Measurements from ENCODE around the gene STARD13. TPM values are rescaled to one million over a fixed set of nuclear protein-coding genes. Genes with fewer than 3 reads are reported as not detected.

Gene STARD13
- total RNA-seq, 2 donors from 2014 or later = 18.9 to 29.7 TPM

GRCh38 chr13:33195693-33196464, 89.7 kb downstream of the STARD13 start:
- 78 to 79% methylated on average over 13 of the region's 13 CpGs for WGBS, 2 donors
- Histone ChIP-seq H3K27me3 (no peaks in the 10 kb centered on the region), H3K36me3 (replicated peaks in 1 of 2; ENCODE audit: insufficient read depth in 1 of 2, low read depth in 2 of 2) (no peaks in the 10 kb centered on the region), H3K27ac (peak overlapping the region; percentile 36 to 79 (median 58)), H3K4me1 (peaks cover 75% of the 10 kb centered on the region), H3K4me3 (no peak overlapping the region), H3K9me3 (no peaks in the 10 kb centered on the region)
- intact Hi-C loops (cut with DNase I) = no loop called here
- ATAC-seq (no peak), DNase-seq (no peak)
- no peak for TF ChIP-seq POLR2A (IDR thresholded peaks at IDR 0.05)
- TF ChIP-seq, protein P1, sequence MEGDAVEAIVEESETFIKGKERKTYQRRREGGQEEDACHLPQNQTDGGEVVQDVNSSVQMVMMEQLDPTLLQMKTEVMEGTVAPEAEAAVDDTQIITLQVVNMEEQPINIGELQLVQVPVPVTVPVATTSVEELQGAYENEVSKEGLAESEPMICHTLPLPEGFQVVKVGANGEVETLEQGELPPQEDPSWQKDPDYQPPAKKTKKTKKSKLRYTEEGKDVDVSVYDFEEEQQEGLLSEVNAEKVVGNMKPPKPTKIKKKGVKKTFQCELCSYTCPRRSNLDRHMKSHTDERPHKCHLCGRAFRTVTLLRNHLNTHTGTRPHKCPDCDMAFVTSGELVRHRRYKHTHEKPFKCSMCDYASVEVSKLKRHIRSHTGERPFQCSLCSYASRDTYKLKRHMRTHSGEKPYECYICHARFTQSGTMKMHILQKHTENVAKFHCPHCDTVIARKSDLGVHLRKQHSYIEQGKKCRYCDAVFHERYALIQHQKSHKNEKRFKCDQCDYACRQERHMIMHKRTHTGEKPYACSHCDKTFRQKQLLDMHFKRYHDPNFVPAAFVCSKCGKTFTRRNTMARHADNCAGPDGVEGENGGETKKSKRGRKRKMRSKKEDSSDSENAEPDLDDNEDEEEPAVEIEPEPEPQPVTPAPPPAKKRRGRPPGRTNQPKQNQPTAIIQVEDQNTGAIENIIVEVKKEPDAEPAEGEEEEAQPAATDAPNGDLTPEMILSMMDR (IDR thresholded peaks at IDR 0.05) = no peak

- Histone ChIP-seq H3K9me3 (no peaks in the 10 kb centered on the region), H3K27ac (peak overlapping the region; percentile 36 to 79 (median 58)), H3K4me1 (peaks cover 72% of the 10 kb centered on the region), H3K27me3 (no peaks in the 10 kb centered on the region), H3K36me3 (replicated peaks in 1 of 2; ENCODE audit: insufficient read depth in 1 of 2, low read depth in 2 of 2) (no peaks in the 10 kb centered on the region), H3K4me3 (no peak overlapping the region)
- peak; percentile 69 to 87 (median 72) for DNase-seq
- peak; percentile 96 for ATAC-seq
- intact Hi-C loops (cut with DNase I) = no loop called here
- TF ChIP-seq, protein P1 (IDR thresholded peaks at IDR 0.05) = no peak
- TF ChIP-seq POLR2A (IDR thresholded peaks at IDR 0.05) = no peak
- 17 to 26% methylated on average over 8 of the region's 8 CpGs for WGBS, 2 donors
These were observed 90.5 kb downstream of the STARD13 start for GRCh38 chr13:33194820-33195692.

DNA sequence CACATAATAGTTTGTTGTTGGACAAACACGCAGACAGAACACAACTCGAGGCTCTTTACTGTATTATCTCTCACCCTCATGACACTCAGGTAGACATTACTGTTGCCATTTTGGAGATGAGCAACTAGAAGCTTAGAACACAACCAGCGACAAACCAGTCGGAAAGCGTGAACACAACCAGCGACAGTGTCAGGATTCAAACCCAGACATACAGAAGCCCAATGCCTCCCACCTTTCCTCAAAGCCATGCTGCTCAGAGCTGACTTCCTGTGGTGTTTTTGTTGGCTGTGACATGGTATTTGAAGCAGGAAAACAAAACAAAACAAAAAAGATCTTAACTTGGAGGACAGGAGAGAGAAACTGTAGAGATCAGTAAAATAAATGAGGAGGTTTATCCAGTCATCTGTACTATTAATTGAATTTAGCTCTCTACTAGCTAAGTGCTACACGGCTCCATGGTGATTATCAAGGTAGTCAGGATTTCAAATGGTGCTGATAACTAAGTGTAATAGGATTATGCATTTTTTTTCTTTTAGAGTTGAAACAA, 92.1 kb downstream of the STARD13 start:
- intact Hi-C loops (cut with DNase I) = no loop called here
- TF ChIP-seq POLR2A (IDR thresholded peaks at IDR 0.05) = no peak
- TF ChIP-seq, protein P1 (IDR thresholded peaks at IDR 0.05) = no peak
- DNase-seq (no peak), ATAC-seq (no peak)
- WGBS, 2 donors = 61 to 78% methylated on average over 7 of the region's 7 CpGs
- peaks cover 77% of the 10 kb centered on the region for H3K4me1 ChIP-seq
- H3K27me3 ChIP-seq = no peaks in the 10 kb centered on the region
- H3K36me3 ChIP-seq (replicated peaks in 1 of 2; ENCODE audit: insufficient read depth in 1 of 2, low read depth in 2 of 2) = no peaks in the 10 kb centered on the region
- H3K4me3 ChIP-seq = no peak overlapping the region
- H3K9me3 ChIP-seq = no peaks in the 10 kb centered on the region
- peak overlapping the region in 3 of 4 donors; percentile 10 to 79 (median 18) for H3K27ac ChIP-seq

- Histone ChIP-seq H3K36me3 (replicated peaks in 1 of 2; ENCODE audit: insufficient read depth in 1 of 2, low read depth in 2 of 2) (no peaks in the 10 kb centered on the region), H3K27me3 (no peaks in the 10 kb centered on the region), H3K4me1 (peaks cover 74% of the 10 kb centered on the region), H3K27ac (peak overlapping the region in 2 of 4 donors; percentile 35 to 51), H3K9me3 (no peaks in the 10 kb centered on the region), H3K4me3 (no peak overlapping the region)
- intact Hi-C loops (cut with DNase I) = no loop called here
- ATAC-seq (no peak), DNase-seq (peak in 1 of 4 donors; percentile 46)
- TF ChIP-seq, protein P1 (IDR thresholded peaks at IDR 0.05) = no peak
- WGBS, 2 donors = 15 to 25% methylated on average over 4 of the region's 4 CpGs
These were observed 93.9 kb downstream of the STARD13 start for GRCh38 chr13:33191425-33192210.
